ENCODE data around the gene LAPTM4A.
A peak's percentile ranks its signal among the peaks of the same experiment; 100 is the strongest.
"Not testable (repeated sequence)": the region's sequence is repeated elsewhere in the genome, so short reads cannot be mapped to it uniquely, and the experiment has no call there.

Gene LAPTM4A

GRCh38 chr2:20094142-20094755 lies 42.8 kb upstream of the LAPTM4A start:
- TF ChIP-seq CTCF (IDR thresholded peaks at IDR 0.05; ENCODE audit: low read depth, low read length) = no peak
- peak in 1 of 2 donors; percentile 33 for DNase-seq (ENCODE audit: low read depth in 2 of 2)
- no peak overlapping the region for H3K4me3 ChIP-seq (replicated peaks in 1 of 2; ENCODE audit: low read depth in 2 of 2, low read length in 2 of 2)

DNA sequence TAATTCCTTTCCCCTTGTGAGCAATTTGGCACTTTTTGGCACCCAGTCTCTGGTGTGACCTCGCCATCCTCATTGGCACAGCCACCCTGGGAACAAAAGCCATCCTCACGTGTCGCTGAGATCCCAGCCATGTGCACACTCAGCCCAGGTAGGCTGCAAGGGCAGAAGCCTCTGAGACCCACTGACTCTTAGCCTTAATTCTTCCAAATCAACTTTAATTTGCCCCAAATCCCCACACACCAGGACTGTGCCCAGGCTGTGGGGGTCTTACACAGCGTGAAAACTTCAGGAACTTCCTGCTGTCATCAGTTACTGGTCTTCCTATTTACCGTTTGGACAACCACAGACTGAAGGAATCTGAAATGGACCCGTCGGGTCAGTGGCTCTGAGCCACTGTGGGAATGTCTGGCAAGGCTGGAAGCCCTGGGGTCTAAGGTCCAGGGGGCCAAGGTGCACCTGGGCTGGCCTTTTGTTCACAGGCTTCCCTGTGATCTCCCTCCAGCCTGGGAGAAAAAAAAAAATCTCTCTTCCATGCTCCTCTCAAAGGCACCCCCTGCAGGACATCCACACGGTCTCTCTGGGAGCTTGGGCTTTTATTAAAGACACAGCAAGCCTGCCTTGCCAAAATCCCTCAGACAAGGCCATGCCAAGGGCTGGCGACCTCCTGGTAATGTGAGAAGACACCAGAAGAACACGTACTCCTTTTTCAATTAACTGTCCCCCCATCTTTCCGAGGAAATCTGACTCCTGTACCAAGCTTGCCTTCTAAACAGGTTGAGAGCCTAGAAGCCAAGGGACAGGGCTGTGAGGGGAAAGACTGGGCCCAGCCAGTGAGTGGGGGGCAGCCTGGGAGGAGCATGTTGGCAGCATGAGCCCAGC lies 42.1 kb upstream of the LAPTM4A start:
- peak; percentile 76 for TF ChIP-seq CTCF (IDR thresholded peaks at IDR 0.05; ENCODE audit: low read depth, low read length)
- H3K4me3 ChIP-seq (replicated peaks in 1 of 2; ENCODE audit: low read depth in 2 of 2, low read length in 2 of 2) = no peak overlapping the region
- DNase-seq (ENCODE audit: low read depth in 2 of 2) = peak; percentile 89 to 90

GRCh38 chr2:20092901-20093235 lies 41.4 kb upstream of the LAPTM4A start:
- no peak for DNase-seq (ENCODE audit: low read depth in 2 of 2)
- no peak for TF ChIP-seq CTCF (IDR thresholded peaks at IDR 0.05; ENCODE audit: low read depth, low read length)
- H3K4me3 ChIP-seq (replicated peaks in 1 of 2; ENCODE audit: low read depth in 2 of 2, low read length in 2 of 2) = no peak overlapping the region

- no peak for TF ChIP-seq CTCF (IDR thresholded peaks at IDR 0.05; ENCODE audit: low read depth, low read length)
Observed at GRCh38 chr2:20092226-20092900, 40.9 kb upstream of the LAPTM4A start.

GRCh38 chr2:20091305-20091991 lies 40.0 kb upstream of the LAPTM4A start:
- DNase-seq (ENCODE audit: low read depth in 2 of 2) = peak; percentile 93 to 97
- no peak for TF ChIP-seq CTCF (IDR thresholded peaks at IDR 0.05; ENCODE audit: low read depth, low read length)
- H3K4me3 ChIP-seq (replicated peaks in 1 of 2; ENCODE audit: low read depth in 2 of 2, low read length in 2 of 2) = peak overlapping the region in 1 of 2 donors; percentile 32

More at GRCh38 chr2:20092226-20092900, 40.9 kb upstream of the LAPTM4A start:
- no peak for DNase-seq (ENCODE audit: low read depth in 2 of 2)
- no peak overlapping the region for H3K4me3 ChIP-seq (replicated peaks in 1 of 2; ENCODE audit: low read depth in 2 of 2, low read length in 2 of 2)

DNA sequence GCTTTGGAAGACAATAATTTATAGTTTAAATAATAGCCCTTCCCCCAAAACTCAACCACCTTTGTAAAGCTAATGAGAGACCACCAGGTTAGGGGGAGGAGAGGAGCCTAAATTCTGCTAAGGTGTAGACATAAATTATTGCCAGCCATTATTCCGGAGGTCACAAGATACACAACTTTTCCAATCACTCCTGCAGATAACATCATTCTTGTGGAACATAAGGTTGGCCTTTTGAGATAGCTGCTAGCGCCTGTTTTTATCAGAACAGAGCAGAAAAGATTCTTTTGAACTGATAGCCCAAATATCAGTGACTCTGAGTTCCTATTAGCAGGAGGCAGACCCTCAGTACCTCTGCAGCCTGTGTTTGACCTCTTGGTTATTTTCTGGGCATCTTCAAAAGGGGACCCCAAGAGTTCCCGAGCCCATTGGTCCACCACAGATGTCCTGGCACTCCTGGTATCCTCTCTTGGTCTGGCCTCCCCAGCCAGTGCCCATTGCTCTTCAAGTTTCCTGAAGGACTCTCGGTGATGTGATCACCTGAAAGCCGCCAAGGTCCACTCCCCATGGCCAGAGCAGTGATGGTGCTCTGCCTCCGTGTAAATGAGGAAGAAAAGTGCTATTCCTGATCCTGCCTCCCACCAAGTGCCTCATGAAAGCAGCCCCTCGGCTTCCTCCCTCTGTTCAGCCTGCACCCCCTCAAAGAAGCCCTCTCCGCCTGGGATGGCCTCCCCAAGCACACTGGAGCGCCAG lies 38.5 kb upstream of the LAPTM4A start:
- no peak overlapping the region for H3K4me3 ChIP-seq (replicated peaks in 1 of 2; ENCODE audit: low read depth in 2 of 2, low read length in 2 of 2)
- DNase-seq (ENCODE audit: low read depth in 2 of 2) = no peak
- TF ChIP-seq CTCF (IDR thresholded peaks at IDR 0.05; ENCODE audit: low read depth, low read length) = no peak

DNA sequence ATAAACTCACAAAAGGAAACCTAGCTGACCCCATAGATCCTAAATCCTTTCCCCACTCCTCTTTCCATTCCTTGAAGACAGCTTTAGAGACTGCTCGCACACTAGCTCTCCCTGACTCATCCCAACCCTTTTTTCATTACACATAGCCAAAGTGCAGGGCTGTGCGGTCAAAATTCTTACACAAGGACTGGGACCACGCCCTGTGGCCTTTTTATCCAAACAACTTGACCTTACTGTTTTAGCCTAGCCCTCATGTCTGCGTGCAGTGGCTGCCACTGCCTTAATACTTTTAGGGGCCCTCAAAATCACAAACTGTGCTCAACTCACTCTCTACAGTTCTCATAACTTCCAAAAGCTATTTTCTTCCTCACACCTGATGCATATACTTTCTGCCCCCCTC lies 34.5 kb upstream of the LAPTM4A start:
- DNase-seq (ENCODE audit: low read depth in 2 of 2) = peak; percentile 44 to 77

GRCh38 chr2:20082812-20083211 lies 31.4 kb upstream of the LAPTM4A start:
- not testable (repeated sequence) for DNase-seq (ENCODE audit: low read depth in 2 of 2); H3K4me3 ChIP-seq (replicated peaks in 1 of 2; ENCODE audit: low read depth in 2 of 2, low read length in 2 of 2)

More for the DNA sequence above, 34.5 kb upstream of the LAPTM4A start:
- not testable (repeated sequence) for H3K4me3 ChIP-seq (replicated peaks in 1 of 2; ENCODE audit: low read depth in 2 of 2, low read length in 2 of 2)

Data from cardiac fibroblast (primary cell).